ENCODE measurements around the gene COL4A2. TPM values are rescaled to one million over a fixed set of nuclear protein-coding genes. Genes with fewer than 3 reads are reported as not detected.

The COL4A2 gene
- polyA plus RNA-seq, 2 of the 4 experiments (the other 2 are of a cell fraction), result 46.9 to 119 TPM

DNA sequence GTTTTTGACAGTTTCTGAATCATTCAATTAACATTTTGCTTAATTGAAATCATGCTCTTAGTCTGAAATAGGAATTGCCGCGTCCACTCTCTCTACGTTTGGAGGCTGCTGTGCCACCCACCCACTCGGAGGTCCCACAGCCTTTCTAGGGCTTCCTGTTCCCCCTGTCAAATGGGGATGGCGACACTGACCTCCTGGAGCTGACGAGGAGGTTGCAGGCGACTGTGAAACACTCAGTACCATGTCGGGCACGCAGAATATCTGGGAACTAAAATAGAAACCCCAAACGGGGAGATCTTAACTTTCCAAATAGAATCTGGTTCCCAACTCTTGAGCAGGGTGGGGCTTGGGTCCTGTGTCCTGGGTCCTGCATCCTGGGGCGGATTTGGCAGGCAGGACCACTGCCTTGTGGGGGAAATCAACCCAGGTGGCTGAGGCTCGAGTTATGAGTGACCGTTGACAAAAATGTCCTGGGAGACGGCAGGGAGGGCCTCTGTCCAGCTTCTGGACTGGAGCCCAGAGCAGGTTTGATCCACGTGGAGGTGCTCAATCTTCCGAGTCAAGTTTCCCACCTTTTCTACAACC is 129.8 kb downstream of the COL4A2 start:
- POLR2A ChIA-PET, result no interaction called here
- FAIRE-seq (no peak), DNase-seq (ENCODE audit: low read depth in 1 of 2, low spot score in 1 of 2) (no peak), ATAC-seq (no peak)
- no peak overlapping the region for H3K27ac ChIP-seq
- CTCF ChIA-PET, result no interaction called here
- no peaks in the 10 kb centered on the region; the same call in 2 of the 3 replicates for H3K4me1 ChIP-seq
- no peaks in the 10 kb centered on the region for H3K9me3 ChIP-seq
- no peak for TF ChIP-seq NPAS2 (CRISPR knock-in tag; IDR thresholded peaks at IDR 0.05; ENCODE audit: borderline replicate concordance)
- TF ChIP-seq, protein P1, sequence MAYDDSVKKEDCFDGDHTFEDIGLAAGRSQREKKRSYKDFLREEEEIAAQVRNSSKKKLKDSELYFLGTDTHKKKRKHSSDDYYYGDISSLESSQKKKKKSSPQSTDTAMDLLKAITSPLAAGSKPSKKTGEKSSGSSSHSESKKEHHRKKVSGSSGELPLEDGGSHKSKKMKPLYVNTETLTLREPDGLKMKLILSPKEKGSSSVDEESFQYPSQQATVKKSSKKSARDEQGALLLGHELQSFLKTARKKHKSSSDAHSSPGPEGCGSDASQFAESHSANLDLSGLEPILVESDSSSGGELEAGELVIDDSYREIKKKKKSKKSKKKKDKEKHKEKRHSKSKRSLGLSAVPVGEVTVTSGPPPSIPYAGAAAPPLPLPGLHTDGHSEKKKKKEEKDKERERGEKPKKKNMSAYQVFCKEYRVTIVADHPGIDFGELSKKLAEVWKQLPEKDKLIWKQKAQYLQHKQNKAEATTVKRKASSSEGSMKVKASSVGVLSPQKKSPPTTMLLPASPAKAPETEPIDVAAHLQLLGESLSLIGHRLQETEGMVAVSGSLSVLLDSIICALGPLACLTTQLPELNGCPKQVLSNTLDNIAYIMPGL (CRISPR knock-in tag; IDR thresholded peaks at IDR 0.05; ENCODE audit: borderline replicate concordance), result no peak
- no peak for TF ChIP-seq GATA3 (IDR thresholded peaks at IDR 0.05; ENCODE audit: borderline replicate concordance)
- no peak for TF ChIP-seq CHD4 (IDR thresholded peaks at IDR 0.05; ENCODE audit: borderline replicate concordance)
- no peak for TF ChIP-seq CHD2 (IDR thresholded peaks at IDR 0.05; ENCODE audit: low read length, partially characterized antibody)
- TF ChIP-seq RFX5 (IDR thresholded peaks at IDR 0.05), result no peak
- TF ChIP-seq TFCP2L1 (CRISPR knock-in tag; IDR thresholded peaks at IDR 0.05), result no peak
- TF ChIP-seq JUNB (IDR thresholded peaks at IDR 0.05), result no peak
- TF ChIP-seq ESRRA (IDR thresholded peaks at IDR 0.05; ENCODE audit: borderline replicate concordance, low read length), result no peak
- no peak for TF ChIP-seq SMC3 (IDR thresholded peaks at IDR 0.05)
- TF ChIP-seq, protein P2, sequence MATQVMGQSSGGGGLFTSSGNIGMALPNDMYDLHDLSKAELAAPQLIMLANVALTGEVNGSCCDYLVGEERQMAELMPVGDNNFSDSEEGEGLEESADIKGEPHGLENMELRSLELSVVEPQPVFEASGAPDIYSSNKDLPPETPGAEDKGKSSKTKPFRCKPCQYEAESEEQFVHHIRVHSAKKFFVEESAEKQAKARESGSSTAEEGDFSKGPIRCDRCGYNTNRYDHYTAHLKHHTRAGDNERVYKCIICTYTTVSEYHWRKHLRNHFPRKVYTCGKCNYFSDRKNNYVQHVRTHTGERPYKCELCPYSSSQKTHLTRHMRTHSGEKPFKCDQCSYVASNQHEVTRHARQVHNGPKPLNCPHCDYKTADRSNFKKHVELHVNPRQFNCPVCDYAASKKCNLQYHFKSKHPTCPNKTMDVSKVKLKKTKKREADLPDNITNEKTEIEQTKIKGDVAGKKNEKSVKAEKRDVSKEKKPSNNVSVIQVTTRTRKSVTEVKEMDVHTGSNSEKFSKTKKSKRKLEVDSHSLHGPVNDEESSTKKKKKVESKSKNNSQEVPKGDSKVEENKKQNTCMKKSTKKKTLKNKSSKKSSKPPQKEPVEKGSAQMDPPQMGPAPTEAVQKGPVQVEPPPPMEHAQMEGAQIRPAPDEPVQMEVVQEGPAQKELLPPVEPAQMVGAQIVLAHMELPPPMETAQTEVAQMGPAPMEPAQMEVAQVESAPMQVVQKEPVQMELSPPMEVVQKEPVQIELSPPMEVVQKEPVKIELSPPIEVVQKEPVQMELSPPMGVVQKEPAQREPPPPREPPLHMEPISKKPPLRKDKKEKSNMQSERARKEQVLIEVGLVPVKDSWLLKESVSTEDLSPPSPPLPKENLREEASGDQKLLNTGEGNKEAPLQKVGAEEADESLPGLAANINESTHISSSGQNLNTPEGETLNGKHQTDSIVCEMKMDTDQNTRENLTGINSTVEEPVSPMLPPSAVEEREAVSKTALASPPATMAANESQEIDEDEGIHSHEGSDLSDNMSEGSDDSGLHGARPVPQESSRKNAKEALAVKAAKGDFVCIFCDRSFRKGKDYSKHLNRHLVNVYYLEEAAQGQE (IDR thresholded peaks at IDR 0.05), result no peak
- TF ChIP-seq, protein P3, sequence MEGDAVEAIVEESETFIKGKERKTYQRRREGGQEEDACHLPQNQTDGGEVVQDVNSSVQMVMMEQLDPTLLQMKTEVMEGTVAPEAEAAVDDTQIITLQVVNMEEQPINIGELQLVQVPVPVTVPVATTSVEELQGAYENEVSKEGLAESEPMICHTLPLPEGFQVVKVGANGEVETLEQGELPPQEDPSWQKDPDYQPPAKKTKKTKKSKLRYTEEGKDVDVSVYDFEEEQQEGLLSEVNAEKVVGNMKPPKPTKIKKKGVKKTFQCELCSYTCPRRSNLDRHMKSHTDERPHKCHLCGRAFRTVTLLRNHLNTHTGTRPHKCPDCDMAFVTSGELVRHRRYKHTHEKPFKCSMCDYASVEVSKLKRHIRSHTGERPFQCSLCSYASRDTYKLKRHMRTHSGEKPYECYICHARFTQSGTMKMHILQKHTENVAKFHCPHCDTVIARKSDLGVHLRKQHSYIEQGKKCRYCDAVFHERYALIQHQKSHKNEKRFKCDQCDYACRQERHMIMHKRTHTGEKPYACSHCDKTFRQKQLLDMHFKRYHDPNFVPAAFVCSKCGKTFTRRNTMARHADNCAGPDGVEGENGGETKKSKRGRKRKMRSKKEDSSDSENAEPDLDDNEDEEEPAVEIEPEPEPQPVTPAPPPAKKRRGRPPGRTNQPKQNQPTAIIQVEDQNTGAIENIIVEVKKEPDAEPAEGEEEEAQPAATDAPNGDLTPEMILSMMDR (IDR thresholded peaks at IDR 0.05), result no peak
- TF ChIP-seq FOXS1 (CRISPR knock-in tag; IDR thresholded peaks at IDR 0.05), result no peak
- TF ChIP-seq FOSL2 (IDR thresholded peaks at IDR 0.05), result no peak
- no peak for TF ChIP-seq FOSL2 (CRISPR knock-in tag; IDR thresholded peaks at IDR 0.05)
- TF ChIP-seq RAD21 (conservative IDR thresholded peaks at IDR 0.05 in 1 of 2, IDR thresholded peaks at IDR 0.05 in 1 of 2), result no peak
- no peak overlapping the region for H3K4me3 ChIP-seq
- H3K4me2 ChIP-seq, result no peak overlapping the region
- 64% methylated on average over 12 of the region's 16 CpGs for WGBS (ENCODE audit: missing lambda C conversion rate)

DNA sequence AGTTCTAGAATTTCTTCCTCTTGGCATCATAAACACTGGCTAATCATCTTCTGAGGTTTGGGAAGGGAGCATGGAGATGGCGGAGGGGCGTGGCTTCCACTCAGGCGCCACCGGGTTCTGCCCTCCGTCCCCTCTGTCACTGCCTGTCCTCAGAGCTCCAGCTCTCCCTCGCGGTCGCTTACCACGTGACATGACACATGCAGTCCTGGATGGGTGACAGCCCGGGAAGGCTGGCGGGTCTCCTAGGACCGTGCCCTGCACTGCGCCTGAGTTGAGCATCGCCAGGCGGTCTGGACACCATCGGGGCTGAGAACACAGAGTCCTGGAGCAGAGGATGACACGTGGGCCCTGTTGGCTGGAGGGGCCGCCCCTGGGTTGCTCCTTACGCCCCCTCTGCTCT is 131.1 kb downstream of the COL4A2 start:
- no peak overlapping the region for H3K27ac ChIP-seq
- no peak for DNase-seq (ENCODE audit: low read depth in 1 of 2, low spot score in 1 of 2)
- no peak for FAIRE-seq
- ATAC-seq, result no peak
- no peak overlapping the region for H3K4me2 ChIP-seq
- no peak overlapping the region for H3K4me3 ChIP-seq
- H3K4me1 ChIP-seq, result peaks cover 13% of the 10 kb centered on the region
- POLR2A ChIA-PET, result no interaction called here
- CTCF ChIA-PET, result interaction anchor here (1.0 kb wide), 1 partner anchor 18 kb away, joined by 4 read pairs; no protein-coding TSS in a partner anchor
- TF ChIP-seq ESRRA (IDR thresholded peaks at IDR 0.05; ENCODE audit: borderline replicate concordance, low read length) (no peak), CHD2 (IDR thresholded peaks at IDR 0.05; ENCODE audit: low read length, partially characterized antibody) (no peak), NPAS2 (CRISPR knock-in tag; IDR thresholded peaks at IDR 0.05; ENCODE audit: borderline replicate concordance) (no peak), EHMT2 (IDR thresholded peaks at IDR 0.05; ENCODE audit: low read depth) (no peak), RFX5 (IDR thresholded peaks at IDR 0.05) (no peak), GATA3 (IDR thresholded peaks at IDR 0.05; ENCODE audit: borderline replicate concordance) (no peak), FOSB (CRISPR knock-in tag; IDR thresholded peaks at IDR 0.05) (no peak), KDM5A (IDR thresholded peaks at IDR 0.05) (no peak), HOXB5 (CRISPR knock-in tag; IDR thresholded peaks at IDR 0.05) (no peak), HEYL (CRISPR knock-in tag; IDR thresholded peaks at IDR 0.05) (no peak), ZSCAN20 (CRISPR knock-in tag; IDR thresholded peaks at IDR 0.05) (no peak)
- TF ChIP-seq, protein P4, sequence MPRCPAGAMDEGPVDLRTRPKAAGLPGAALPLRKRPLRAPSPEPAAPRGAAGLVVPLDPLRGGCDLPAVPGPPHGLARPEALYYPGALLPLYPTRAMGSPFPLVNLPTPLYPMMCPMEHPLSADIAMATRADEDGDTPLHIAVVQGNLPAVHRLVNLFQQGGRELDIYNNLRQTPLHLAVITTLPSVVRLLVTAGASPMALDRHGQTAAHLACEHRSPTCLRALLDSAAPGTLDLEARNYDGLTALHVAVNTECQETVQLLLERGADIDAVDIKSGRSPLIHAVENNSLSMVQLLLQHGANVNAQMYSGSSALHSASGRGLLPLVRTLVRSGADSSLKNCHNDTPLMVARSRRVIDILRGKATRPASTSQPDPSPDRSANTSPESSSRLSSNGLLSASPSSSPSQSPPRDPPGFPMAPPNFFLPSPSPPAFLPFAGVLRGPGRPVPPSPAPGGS (IDR thresholded peaks at IDR 0.05), result no peak
- TF ChIP-seq, protein P5, sequence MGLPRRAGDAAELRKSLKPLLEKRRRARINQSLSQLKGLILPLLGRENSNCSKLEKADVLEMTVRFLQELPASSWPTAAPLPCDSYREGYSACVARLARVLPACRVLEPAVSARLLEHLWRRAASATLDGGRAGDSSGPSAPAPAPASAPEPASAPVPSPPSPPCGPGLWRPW (IDR thresholded peaks at IDR 0.05), result no peak
- no peaks in the 10 kb centered on the region for H3K9me3 ChIP-seq
- WGBS (ENCODE audit: missing lambda C conversion rate), result 82% methylated on average over 13 of the region's 19 CpGs
